Activated CD4-positive, alpha-beta T cell treated with anti-CD3 and anti-CD28 coated beads, Interleukin-2, Interleukin-4, amounts not matched to agents 100 ng/mL and 50 ng/mL, durations not matched to agents 16 hours and 8 hours (primary cell): ENCODE measurements around the gene TSPEAR.
"Not testable (repeated sequence)": the region's sequence is repeated elsewhere in the genome, so short reads cannot be mapped to it uniquely, and the experiment has no call there.

Source experiments
- DNase-seq: peaks from one replicate; pipeline ENCODE4 v3.0.0-alpha.2; 2020; ENCODE audit warnings: low spot score

Gene TSPEAR

DNA sequence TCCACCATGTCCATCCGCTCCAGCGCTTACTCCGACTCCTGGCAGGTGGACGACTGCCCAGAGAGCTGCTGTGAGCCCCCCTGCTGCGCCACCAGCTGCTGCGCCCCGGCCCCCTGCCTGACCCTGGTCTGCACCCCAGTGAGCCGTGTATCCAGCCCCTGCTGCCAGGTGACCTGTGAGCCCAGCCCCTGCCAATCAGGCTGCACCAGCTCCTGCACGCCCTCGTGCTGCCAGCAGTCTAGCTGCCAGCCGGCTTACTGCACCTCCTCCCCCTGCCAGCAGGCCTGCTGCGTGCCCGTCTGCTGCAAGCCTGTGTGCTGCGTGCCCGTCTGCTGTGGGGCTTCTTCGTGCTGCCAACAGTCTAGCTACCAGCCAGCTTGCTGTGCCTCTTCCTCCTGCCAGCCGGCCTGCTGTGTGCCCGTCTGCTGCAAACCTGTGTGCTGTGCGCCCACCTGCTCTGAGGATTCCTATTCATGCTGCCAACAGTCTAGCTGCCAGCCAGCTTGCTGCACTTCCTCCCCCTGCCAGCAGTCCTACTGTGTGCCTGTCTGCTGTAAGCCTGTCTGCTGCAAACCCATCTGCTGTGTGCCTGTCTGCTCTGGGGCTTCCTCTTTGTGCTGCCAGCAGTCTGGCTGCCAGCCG is 84.1 kb downstream of the TSPEAR start:
- not testable (repeated sequence) for DNase-seq

DNA sequence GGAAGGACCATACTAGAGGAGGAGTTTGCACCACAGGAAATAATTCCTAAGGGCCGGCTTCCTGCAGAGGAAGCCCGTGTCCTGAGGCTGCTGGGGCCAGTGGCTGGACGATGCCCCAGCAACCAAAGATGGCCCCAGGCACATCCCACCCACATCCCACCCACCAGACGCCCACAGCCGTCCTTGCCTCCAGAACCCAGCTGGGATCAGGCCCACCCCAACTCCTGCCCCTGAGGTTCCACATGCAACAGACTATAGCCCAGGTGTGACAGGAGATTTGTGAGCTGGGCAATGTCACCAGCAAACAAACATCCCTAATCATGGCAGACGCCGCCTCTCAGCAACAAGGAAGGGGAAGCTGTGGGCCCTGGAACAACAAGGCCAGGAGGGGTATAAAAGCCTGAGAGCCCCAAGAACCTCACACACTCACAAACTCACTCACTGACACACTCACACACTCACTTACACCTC is 84.7 kb downstream of the TSPEAR start, which contains the start of gene KRTAP10-9:
Gene KRTAP10-9, plus strand, starts transcription at position 421 of the 471 bp plus-strand sequence. CDS start 79 bp downstream, outside the sequence.
- DNase-seq: no peak

DNA sequence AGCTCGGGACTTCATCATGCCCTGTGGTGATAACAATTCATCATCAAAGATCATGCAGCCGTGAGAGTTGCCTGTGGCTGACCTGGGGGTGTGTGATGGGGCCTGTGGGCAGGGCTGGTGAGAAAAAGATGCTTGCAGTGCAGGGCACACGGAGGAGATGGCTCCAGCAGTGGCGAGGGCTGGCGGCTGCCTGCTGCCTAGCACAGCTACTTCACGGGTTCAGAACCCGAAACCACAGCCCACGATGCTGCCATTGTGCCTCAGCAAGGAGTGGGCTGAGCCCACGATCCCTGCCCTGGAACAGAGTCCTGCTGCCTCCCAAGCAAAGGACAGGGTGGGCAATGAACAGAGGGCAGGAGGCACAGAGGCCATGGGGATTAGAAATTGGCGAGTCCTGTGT is 85.1 kb downstream of the TSPEAR start:
- DNase-seq: no peak

DNA sequence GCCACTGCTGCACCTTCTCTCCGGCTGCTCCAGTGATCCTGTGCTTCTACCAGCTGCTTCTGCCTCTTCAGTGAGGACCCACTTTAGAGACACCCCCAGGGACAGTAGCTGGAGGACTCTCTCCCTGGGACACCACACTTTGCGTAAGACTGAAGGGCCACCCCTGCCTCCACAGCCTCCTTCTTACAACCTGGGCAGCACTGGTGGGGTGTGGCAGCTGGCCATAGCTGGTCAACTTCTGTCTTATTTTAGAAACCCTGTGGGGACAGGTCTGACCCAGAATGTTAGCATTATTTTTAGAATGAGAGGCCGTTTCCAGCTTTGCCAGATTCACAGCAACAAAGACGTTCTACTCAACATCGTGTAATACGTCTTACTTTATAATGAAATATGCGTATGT is 85.6 kb downstream of the TSPEAR start:
- no peak for DNase-seq

DNA sequence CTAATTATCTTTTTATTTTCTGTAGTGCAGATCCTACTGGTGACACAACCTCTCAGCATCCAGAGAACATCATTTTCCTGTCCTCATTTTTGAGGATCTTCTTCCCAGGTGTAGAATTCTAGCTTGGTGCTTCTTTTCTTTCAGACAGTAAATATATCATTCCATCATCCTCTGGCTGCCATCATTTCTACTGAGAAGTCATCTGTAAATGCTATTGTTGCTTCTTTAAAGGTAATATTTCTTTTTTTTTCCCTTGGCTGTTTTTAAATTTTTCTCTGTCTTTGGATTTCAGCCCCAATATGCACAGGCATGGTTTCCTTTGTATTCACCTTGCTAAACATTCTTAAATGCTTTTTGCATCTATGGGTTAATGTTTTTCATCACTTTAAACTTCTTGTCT is 87.8 kb downstream of the TSPEAR start:
- no peak for DNase-seq

DNA sequence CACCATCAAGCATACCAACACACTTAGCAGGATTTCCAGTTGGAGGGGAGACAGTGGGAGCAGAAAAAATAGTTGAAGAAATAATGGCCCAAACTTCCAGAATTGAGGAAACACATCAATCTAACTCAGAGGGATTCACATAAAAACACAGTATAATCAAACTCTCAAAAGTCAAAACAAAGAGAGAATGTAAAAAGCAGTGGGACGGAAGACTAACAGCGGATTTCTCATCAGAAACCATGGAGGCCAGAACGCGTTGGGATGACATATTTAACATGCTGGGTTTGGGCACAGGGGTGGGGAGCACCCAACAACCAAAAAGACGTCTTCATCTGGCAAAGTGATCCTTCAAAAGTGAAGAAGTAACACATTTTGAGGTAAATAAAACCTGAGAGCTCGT is 91.5 kb downstream of the TSPEAR start:
- no peak for DNase-seq

DNA sequence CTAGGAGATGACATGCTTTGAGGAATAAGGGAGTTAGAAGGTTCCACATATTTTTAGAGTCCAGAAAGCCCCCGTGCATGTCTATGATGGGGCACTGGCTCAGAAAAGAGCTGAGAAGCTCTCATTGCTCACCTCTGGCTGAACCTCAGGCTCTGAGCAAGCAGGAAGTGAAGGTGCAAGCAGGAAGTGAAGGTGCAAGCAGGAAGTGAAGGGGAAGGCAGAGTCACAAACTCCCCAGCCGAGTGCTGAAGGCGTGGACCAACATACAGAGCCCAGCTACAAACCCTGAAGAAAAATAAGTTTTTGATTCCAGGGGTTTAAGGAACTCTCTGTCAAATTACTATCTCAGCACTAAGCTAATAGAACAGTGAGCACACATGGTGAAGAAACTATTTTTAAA is 92.5 kb downstream of the TSPEAR start:
- DNase-seq: peak; percentile 40

DNA sequence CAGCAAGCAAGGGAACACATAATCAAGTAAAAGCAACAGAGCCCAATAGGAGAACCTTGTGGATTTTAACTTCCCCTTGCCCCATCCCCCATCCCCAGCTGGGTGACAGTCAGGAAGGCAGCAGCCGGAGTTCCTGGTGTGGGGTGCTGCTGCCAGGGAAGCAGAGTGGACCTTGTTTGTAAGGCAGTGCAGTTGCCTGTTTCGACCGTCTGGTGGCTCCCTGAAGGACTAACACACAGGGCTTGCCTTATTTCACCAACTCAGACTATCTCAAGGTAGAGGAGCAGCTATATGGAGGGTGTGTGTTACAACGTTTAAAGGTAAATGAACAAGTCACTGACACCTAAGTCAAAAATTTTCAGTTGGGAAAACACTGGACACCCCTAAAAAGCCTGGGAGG is 92.9 kb downstream of the TSPEAR start:
- DNase-seq: no peak

DNA sequence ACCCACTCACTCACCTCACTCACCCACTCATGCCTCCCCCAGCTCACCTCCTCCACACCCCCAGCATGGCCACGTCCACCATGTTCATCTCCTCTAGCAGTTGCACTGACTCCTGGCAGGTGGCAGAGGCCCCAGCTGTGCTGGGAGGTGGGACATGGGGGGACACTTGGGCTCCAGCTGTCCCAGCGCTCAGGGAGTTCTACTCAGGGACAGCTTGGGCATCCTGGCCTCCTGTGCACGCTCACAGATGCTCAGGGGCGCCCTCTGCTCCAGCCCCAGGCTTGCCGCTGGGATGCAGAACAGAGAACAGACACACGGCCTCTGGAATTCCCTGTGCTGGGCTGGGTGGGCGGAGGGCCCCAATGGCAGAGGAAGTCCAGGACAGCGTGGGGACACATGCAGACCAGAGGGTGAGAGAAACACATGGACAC is 94.3 kb downstream of the TSPEAR start:
- no peak for DNase-seq

DNA sequence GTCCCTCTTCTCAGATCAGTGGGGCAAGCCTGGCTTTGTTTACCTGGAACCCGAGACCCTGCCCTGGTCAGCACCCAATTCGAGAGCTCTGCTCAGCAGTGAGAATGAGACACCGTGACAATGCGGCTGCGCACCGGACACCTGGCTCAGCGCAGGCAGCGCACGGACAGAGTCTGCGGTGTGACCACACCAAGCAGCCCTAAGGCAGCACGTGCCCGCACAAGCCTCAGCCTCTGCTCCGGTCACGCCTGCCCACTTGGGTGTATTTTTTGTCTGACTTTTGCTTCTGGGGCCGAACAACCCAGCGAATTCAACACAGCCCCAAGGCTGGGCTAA is 94.8 kb downstream of the TSPEAR start:
- no peak for DNase-seq

DNA sequence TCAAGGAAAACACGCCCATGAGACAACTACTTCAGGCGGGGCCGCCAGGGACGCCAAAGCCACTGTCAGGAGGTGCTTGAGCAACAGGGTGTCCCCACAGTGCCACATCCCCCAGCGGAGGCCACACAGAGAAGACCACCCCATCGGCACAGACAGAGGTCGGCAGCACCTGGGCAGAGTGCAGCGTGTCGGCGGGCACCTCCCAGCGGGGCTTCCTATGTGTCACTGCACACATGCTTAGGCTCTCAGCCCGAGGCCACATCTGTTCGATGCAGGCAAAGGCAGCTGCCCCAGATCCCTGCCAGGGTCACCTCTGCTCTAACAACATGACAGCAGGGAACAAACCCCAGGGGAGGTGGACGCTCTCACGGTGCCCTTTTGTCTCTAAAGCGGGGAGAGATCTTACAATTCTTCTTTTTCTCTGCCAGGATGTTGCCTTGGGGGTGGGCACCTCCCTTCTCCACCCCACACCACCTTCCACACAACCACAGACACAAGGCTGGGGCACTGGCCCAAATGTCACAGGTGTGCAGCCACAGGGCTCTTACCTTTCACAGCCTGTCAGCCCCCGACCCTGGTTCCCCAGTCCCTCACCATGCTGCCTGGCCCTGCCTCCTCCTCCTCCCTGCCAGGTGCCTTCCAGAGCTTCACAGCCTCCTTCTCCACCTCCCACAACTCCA is 95.3 kb downstream of the TSPEAR start:
- DNase-seq: no peak

DNA sequence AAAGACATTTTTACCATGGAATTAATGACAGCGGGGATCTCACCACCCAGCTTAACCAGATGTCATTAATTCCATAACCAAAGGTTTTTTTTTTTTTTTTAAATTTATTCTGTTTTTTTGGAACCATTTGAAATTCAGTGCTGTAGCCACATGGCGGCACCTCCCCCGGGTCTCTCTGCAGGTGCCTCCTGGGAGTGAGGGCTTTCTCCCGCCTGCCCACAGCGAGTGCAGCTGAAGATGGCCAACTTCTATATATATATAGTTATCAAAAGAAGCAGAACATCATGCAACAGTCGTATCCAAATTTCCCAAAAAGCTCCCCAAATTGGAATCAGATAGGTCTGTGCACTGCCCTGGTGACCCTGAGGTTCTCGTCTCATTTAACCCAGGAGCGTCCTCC is 95.9 kb downstream of the TSPEAR start:
- DNase-seq: no peak

DNA sequence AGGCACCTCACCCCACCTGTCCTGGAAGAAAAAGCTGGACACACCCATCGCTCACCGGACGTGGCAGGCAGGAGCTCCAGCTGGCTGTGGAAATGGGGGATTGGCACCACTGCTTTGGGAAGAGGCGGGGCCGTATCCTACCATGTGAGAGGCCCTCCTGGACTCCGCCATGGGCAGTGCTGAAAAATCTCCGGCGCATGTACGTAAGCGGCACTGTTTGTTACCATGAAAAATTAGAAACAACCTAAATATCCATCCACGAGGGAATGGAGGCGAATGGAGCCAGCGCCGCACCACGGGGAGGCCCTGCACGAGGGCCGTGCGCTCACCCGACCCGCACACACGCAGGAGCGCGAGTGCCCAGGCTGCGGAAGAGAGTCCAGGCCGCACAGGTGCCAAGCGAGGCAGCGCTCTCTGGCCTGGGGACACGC is 96.4 kb downstream of the TSPEAR start:
- no peak for DNase-seq

DNA sequence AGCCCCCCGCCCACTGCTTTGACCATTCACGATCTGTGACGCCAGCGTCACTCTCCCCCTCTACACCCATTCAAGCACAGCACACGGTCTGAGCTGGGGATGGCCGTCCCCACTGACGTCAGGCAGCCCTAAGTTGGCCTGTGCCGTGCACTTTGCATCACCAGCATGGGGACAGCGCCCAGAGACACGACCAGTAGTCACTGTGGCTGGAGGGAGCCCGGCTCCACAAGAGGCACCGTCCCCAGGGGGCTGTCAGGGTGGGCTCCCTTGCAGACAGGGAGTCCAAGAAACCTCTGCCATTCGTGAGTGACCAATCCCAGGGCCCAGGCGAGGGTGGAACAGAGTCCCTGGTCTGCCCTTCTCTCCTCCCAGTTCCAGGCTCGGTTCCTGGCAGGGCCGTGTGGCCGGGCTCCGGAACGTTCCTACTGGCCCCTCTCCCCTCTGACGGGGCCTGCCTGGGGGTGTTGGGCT is 97.2 kb downstream of the TSPEAR start:
- DNase-seq: no peak

DNA sequence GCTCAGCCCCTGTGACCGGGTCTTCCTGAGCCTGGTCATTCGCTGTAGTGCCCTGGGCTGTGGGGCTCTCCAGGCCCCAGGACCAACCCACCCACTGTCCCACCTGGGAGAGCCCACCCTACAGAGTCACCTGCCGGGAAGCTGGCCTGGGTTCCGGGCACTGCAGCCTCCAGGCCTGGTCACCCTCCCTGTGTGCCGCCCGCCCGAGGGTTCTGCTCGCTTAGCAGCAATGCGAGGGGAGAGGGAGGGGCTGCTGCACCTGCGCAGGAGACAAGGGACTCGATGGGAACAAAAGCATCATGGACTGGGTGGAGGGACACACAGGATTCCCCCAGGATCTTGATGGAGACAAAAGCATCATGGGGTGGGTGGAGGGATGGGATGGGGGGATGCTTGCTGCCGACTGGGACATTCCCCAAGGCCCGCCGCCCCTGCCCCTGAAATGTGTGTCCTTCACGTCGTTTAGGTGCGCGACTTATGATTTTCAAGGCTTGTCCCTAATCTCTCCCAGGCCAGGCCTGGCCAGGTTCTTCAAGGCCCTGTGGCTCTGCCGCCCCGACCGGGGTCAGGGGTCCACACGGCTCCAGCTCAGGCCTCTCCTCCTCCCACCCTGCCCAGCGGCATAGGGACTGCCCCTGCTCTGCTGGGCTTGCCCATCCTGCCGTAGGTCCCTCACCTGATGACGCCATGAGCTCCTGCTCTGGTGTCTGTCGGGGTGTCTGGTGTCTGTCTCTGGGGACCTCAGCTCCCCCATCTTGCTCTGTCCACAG is 97.8 kb downstream of the TSPEAR start:
- DNase-seq: no peak

DNA sequence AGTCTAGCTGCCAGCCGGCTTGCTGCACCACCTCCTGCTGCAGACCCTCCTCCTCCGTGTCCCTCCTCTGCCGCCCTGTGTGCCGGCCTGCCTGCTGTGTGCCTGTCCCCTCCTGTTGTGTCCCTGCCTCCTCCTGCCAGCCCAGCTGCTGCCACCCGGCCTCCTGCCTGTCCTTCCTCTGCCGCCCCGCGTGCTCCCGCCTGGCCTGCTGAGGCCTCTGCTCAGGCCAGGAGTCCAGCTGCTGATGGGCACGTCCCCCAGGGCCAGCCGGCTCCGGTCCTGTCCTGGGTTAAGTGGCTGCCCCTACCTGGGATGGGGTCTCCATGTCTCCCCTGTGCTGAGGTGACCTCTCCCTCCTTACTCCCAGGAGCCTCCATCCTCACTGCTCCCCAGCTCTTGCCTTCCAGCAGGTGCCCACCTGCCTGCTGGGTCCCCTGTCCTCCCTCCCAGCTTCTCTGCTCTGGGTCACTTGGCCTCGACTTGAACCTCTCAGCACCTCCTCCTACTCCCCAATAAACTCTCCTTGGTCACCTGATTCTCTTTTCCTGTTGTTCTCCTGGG is 98.6 kb downstream of the TSPEAR start:
- no peak for DNase-seq

DNA sequence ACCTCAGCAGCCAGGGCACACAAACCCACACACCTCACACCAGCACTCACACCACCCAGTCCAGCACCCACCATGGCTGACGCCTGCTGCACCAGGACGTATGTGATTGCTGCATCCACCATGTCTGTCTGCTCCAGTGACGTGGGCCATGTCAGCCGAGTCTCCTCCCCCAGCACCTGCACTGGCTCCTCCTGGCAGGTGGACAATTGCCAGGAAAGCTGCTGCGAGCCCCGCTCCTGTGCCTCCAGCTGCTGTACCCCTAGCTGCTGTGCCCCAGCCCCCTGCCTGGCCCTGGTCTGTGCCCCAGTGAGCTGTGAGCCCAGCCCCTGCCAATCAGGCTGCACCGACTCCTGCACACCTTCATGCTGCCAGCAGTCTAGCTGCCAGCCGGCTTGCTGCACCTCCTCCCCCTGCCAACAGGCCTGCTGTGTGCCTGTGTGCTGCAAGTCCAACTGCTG is 99.3 kb downstream of the TSPEAR start, which contains the start of gene KRTAP10-8:
Gene KRTAP10-8, plus strand, starts transcription at position 51 of the 458 bp plus-strand sequence. Its CDS starts 22 bp downstream, at position 73.
- no peak for DNase-seq

DNA sequence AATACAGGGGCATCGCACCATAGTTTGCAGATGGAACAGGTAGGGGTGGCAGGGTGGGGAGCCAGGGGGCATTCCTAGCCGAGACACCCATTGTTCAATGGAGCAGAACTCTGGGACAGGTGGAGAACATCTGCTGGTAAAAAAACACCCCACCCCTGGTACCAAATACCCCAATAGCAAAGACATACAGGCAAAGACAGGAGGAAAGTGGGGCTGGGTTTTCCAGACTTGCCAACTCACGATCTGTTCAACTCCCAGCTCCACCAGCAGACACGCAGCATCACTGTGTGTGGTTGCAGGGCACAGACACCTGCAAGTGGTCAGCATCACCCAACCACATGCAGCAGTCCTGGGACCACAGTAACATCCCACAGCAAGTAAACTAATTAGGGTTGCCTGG is 99.8 kb downstream of the TSPEAR start:
- DNase-seq: no peak

DNA sequence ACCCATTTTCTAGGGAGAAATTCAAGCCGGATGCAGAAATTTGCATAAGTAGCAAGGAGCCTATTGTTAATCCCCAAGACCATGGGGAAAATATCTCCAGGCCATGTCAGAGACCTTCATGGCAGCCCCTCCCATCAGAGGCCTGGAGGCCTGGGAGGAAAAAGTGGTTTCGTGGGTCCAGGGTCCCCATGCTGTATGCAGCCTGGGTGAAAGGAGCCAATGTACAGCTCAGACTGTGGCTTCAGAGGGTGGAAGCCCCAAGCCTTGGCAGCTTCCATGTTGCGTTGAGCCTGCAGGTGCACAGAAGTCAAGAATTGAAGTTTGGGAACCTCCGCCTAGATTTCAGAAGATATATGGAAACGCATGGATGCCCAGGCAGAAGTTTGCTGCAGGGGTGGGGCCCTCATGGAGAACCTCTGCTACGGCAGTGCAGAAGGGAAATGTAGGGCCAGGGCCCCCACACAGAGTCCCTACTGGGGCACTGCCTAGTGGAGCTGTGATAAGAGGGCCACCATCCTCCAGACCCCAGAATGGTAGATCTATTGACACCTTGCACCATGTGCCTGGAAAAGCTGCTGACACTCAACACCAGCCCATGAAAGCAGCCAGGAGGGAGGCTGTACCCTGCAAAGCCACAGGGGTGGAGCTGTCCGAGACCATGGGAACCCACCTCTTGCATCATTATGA is 101.1 kb downstream of the TSPEAR start:
- not testable (repeated sequence) for DNase-seq

DNA sequence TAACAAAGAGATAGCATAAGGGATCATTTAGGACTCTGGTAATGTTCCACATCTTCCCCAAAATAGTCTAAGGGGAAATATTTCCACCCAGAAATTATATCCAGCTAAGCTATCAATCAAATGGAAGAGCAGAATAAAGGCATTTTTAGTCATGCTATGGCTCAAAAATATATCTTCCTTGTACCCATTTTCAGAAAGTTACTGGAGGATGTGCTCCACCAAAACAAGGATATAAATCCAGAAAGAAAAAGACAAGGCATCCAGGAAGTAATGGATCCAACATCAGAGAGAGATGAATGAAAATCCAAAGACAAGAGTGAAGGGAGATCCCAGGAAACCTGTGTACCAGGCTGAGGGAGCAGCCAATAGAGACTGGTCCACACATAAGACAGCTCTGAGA is 102.2 kb downstream of the TSPEAR start:
- DNase-seq: no peak

DNA sequence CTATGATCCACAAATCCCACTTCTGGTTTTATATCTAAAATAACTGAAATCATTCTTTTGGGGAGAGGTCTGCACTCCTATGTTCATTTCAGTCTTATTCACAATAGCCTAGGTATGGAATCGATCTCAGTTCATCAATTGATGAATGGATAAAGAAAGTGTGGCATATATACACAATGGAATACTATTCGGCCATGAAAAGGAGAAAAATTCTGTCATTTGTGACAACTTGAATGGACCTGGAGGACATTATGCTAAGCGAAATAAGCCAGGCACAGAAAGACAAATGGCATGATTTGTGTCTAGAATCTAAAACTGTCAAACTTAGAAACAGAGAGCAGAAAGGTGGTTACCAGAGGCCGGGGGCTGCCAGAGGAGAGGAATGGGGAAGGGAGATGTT is 104.9 kb downstream of the TSPEAR start:
- DNase-seq: no peak

DNA sequence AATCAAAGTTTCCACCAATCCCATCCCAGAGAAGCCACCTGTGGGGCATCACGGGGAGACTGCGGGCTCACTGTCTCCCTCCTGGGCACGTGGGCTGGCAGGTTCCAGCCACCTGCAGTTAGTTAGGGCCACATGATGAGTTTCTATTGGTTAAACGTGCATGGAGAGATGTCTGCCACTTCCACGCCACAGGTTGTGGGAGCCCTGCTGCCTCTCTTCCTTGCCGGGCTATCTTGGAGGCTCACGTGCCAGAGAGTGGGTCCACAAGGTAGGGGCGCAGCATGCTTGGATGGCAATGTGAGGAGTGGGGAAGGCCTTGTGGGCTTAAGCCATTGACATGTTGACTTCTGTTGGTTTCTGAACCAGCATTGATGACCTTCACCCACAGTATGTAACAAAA is 107.5 kb downstream of the TSPEAR start:
- DNase-seq: no peak
